A549 (cell line): ENCODE measurements around the gene TMSB15A. TPM values are rescaled to one million over a fixed set of nuclear protein-coding genes. Genes with fewer than 3 reads are reported as not detected.
A peak's percentile ranks its signal among the peaks of the same experiment; 100 is the strongest.
"Not testable (repeated sequence)": the region's sequence is repeated elsewhere in the genome, so short reads cannot be mapped to it uniquely, and the experiment has no call there.

Source experiments
- ATAC-seq, 2 experiments: fragments of 200-7000 bp in 1 of 2; fragments of >200 bp in 1 of 2; cut with Nextera tagmentation in 1 of 2; cut with Tn5 transposase in 1 of 2; 3 replicates each; pipeline versions ENCODE4 v1.8.0 to v1.9.1; 2018 to 2020; ENCODE audit warnings: mild to moderate bottlenecking in 1 of 2, moderate library complexity in 1 of 2
- CTCF ChIA-PET: fragments of 300-600 bp; sonication (Branson Sonifier 250); formaldehyde crosslinking; extraction: SDS; loops from one replicate; lab custom pipeline; 2021; ENCODE audit warnings: antibody characterized with exemption, inconsistent platforms; lab: Yijun Ruan, JAX
- POLR2A ChIA-PET: fragments of 350-600 bp; formaldehyde crosslinking; extraction: SDS; loops from one replicate; lab custom pipeline; 2021; ENCODE audit warnings: antibody characterized with exemption, inconsistent platforms; lab: Yijun Ruan, JAX
- DNase-seq, 2 experiments: peaks; one replicate each; pipeline versions ENCODE4 v3.0.0 to v3.0.0-alpha.2; 2011 to 2016; ENCODE audit warnings: low read depth in 1 of 2, low spot score in 1 of 2
- FAIRE-seq: peaks from 2 replicates; lab custom pipeline; 2011; peaks lifted over from hg19 to GRCh38; lab: Jason Lieb, UNC
- H3K27ac ChIP-seq, 2 experiments: fragments of >200 bp; sonication (Bioruptor Twin); formaldehyde crosslinking; 3 replicates each; pipeline ENCODE4 v1.5.1; 2016 to 2017
- H3K4me1 ChIP-seq: fragments of >200 bp; sonication (Bioruptor Twin); formaldehyde crosslinking; 3 replicates; pipeline ENCODE4 v1.6.1; 2016
- H3K4me2 ChIP-seq: fragments of >200 bp; sonication (Bioruptor Twin); formaldehyde crosslinking; 3 replicates; pipeline ENCODE4 v1.6.1; 2016
- H3K4me3 ChIP-seq: fragments of >200 bp; sonication (Bioruptor Twin); formaldehyde crosslinking; 3 replicates; pipeline ENCODE4 v1.5.1; 2016
- H3K9me3 ChIP-seq: fragments of >200 bp; sonication (Bioruptor Twin); formaldehyde crosslinking; 3 replicates; pipeline ENCODE4 v1.6.1; 2016
- BHLHE40 ChIP-seq: IDR thresholded peaks from 2 replicates; pipeline ENCODE4 v1.6.1; 2012; ENCODE audit warnings: low read depth, low read length, inconsistent platforms
- EHF ChIP-seq: fragments of 250-450 bp; sonication (Bioruptor Pico); IDR thresholded peaks from 2 replicates; pipeline ENCODE4 v1.5.0; 2020; ENCODE audit warnings: mild to moderate bottlenecking
- EP300 ChIP-seq, 2 experiments: fragments of >200 bp; sonication (Bioruptor Twin); formaldehyde crosslinking; IDR thresholded peaks; 2 replicates in 1 of 2; 3 replicates in 1 of 2; pipeline ENCODE4 v1.6.1; 2016 to 2017
- POLR2A ChIP-seq: IDR thresholded peaks from 2 replicates; pipeline ENCODE4 v1.6.1; 2012; ENCODE audit warnings: mild to moderate bottlenecking, low read length
- RAD21 ChIP-seq, 2 experiments: fragments of >200 bp in 1 of 2; sonication (Bioruptor Twin) in 1 of 2; formaldehyde crosslinking in 1 of 2; IDR thresholded peaks in 1 of 2; conservative IDR thresholded peaks in 1 of 2; 2 replicates in 1 of 2; 3 replicates in 1 of 2; pipeline ENCODE4 v1.6.1; 2012 to 2018; ENCODE audit warnings: inconsistent platforms in 1 of 2
- SMC3 ChIP-seq: fragments of >200 bp; sonication (Bioruptor Twin); formaldehyde crosslinking; IDR thresholded peaks from 3 replicates; pipeline ENCODE4 v1.6.1; 2018; ENCODE audit warnings: inconsistent platforms
- TP53 ChIP-seq: fragments of 250-450 bp; sonication (Bioruptor Pico); IDR thresholded peaks from 2 replicates; pipeline ENCODE4 v1.5.0; 2021; ENCODE audit warnings: mild to moderate bottlenecking, moderate library complexity
- WGBS: methylation state at CpG from one replicate; pipeline ENCODE4 v1.1.6; 2017; ENCODE audit errors: missing lambda C conversion rate; 5-methylcytosine and 5-hydroxymethylcytosine counted together
- polyA plus RNA-seq, 4 experiments: library from polyadenylated mRNA; depleted of rRNA in 3 of 4; stranded (reverse); fragments of >200 nt; fragmentation: RNase III in 1 of 4; extraction: RNeasy Plus Mini Kit Qiagen cat#74134 plus additional on column Dnase treatment in 1 of 4; gene quantifications; 2 replicates in 3 of 4; 3 replicates in 1 of 4; pipeline ENCODE4 v1.2.3, GENCODE V29; 2011 to 2017
- TF ChIP-seq, protein P1 (sequence below): fragments of 250-450 bp; sonication (Bioruptor Pico); IDR thresholded peaks from 2 replicates; pipeline ENCODE4 v1.5.0; 2021; ENCODE audit warnings: mild to moderate bottlenecking, moderate library complexity, borderline replicate concordance
- TF ChIP-seq, protein P2 (sequence below): fragments of 200-600 bp; sonication (generic); IDR thresholded peaks from 2 replicates; pipeline ENCODE4 v1.6.1; 2016; ENCODE audit warnings: antibody characterized with exemption, mild to moderate bottlenecking, moderate library complexity
- TF ChIP-seq, protein P3 (sequence below): fragments of >200 bp; sonication (Bioruptor Twin); formaldehyde crosslinking; IDR thresholded peaks from 3 replicates; pipeline ENCODE4 v1.6.1; 2016
- TF ChIP-seq, protein P4 (sequence below): fragments of >200 bp; sonication (Bioruptor Twin); formaldehyde crosslinking; IDR thresholded peaks from 3 replicates; pipeline ENCODE4 v1.5.1; 2016

The TMSB15A gene
- polyA plus RNA-seq, 2 of the 4 experiments (the other 2 are of a cell fraction) = 0.48 to 1.2 TPM

DNA sequence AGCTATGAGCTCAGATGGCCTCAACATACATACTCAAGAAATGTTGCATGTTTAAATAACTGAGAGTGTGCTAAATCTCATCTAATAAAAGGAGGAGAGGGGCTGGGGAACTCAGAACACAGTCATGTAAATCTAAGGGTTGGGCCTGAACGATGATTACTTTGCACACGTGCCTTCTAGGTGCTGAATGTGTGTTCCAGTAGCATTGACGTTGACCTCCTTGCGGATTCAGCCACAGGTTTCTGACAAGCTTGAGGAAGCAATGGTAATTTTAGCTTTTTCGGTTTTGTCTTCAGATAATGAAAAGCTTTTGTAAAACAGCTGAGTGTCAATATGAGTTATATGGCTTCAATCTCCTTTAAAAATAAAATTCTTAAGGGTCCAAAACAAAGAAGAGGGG lies 29.6 kb upstream of the TMSB15A start:
- ATAC-seq, POLR2A ChIA-PET, H3K4me1 ChIP-seq, CTCF ChIA-PET, H3K27ac ChIP-seq, H3K4me2 ChIP-seq, H3K9me3 ChIP-seq, DNase-seq, H3K4me3 ChIP-seq: not testable (repeated sequence)
- 38% methylated on average over 5 of the region's 5 CpGs for WGBS
- FAIRE-seq = peak; percentile 67

DNA sequence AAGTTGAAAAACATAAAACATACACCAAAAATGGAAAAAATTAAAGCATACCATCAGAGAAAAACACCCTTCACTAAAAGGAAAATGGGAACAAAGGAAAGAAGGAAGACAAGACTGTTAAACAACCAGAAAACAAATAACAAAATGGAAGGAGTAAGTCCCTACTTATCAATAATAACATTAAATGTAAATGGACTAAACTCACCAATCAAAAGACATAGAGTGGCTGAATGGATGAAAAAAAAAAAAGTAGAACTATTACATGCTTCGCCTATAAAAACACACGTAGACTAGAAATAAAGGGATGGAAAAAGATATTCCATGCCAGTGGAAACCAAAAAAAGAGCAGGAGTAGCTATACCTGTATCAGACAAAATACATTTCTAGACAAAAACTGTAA lies 19.4 kb upstream of the TMSB15A start:
- H3K4me2 ChIP-seq = no peak overlapping the region
- no peak overlapping the region for H3K4me3 ChIP-seq
- no peak for ATAC-seq
- H3K9me3 ChIP-seq = no peaks in the 10 kb centered on the region
- 2% methylated on average over 2 of the region's 2 CpGs for WGBS
- ChIA-PET CTCF (no interaction called here), POLR2A (no interaction called here)
- no peak for DNase-seq
- no peak for TF ChIP-seq POLR2A
- no peak for TF ChIP-seq EHF (CRISPR knock-in tag)
- no peak for TF ChIP-seq EP300 (IDR thresholded peaks at IDR 0.05)
- TF ChIP-seq, protein P1, sequence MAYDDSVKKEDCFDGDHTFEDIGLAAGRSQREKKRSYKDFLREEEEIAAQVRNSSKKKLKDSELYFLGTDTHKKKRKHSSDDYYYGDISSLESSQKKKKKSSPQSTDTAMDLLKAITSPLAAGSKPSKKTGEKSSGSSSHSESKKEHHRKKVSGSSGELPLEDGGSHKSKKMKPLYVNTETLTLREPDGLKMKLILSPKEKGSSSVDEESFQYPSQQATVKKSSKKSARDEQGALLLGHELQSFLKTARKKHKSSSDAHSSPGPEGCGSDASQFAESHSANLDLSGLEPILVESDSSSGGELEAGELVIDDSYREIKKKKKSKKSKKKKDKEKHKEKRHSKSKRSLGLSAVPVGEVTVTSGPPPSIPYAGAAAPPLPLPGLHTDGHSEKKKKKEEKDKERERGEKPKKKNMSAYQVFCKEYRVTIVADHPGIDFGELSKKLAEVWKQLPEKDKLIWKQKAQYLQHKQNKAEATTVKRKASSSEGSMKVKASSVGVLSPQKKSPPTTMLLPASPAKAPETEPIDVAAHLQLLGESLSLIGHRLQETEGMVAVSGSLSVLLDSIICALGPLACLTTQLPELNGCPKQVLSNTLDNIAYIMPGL = no peak
- TF ChIP-seq, protein P2, sequence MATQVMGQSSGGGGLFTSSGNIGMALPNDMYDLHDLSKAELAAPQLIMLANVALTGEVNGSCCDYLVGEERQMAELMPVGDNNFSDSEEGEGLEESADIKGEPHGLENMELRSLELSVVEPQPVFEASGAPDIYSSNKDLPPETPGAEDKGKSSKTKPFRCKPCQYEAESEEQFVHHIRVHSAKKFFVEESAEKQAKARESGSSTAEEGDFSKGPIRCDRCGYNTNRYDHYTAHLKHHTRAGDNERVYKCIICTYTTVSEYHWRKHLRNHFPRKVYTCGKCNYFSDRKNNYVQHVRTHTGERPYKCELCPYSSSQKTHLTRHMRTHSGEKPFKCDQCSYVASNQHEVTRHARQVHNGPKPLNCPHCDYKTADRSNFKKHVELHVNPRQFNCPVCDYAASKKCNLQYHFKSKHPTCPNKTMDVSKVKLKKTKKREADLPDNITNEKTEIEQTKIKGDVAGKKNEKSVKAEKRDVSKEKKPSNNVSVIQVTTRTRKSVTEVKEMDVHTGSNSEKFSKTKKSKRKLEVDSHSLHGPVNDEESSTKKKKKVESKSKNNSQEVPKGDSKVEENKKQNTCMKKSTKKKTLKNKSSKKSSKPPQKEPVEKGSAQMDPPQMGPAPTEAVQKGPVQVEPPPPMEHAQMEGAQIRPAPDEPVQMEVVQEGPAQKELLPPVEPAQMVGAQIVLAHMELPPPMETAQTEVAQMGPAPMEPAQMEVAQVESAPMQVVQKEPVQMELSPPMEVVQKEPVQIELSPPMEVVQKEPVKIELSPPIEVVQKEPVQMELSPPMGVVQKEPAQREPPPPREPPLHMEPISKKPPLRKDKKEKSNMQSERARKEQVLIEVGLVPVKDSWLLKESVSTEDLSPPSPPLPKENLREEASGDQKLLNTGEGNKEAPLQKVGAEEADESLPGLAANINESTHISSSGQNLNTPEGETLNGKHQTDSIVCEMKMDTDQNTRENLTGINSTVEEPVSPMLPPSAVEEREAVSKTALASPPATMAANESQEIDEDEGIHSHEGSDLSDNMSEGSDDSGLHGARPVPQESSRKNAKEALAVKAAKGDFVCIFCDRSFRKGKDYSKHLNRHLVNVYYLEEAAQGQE = no peak
- no peak for TF ChIP-seq TP53 (CRISPR knock-in tag)
- TF ChIP-seq, protein P3, sequence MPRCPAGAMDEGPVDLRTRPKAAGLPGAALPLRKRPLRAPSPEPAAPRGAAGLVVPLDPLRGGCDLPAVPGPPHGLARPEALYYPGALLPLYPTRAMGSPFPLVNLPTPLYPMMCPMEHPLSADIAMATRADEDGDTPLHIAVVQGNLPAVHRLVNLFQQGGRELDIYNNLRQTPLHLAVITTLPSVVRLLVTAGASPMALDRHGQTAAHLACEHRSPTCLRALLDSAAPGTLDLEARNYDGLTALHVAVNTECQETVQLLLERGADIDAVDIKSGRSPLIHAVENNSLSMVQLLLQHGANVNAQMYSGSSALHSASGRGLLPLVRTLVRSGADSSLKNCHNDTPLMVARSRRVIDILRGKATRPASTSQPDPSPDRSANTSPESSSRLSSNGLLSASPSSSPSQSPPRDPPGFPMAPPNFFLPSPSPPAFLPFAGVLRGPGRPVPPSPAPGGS = no peak
- no peaks in the 10 kb centered on the region for H3K4me1 ChIP-seq
- no peak for FAIRE-seq
- H3K27ac ChIP-seq = no peak overlapping the region

DNA sequence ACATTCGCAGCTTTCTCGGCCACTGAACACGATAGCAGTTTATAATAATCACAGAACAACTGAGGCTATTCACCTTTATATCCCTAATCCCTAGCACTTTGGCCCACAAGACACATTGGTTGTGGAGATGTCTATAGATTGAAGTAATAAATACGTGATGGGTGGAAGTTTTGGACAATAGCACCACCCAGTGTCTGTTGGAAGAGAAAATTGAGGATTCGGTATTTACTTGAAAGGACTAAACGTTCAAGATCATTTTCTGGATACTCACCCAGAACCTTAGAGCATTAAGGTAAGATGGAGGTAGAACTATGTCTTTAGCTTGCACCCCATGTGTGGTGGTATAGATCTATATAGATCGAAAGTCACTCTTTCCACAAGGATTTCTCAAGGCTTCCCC lies 787 bp upstream of the TMSB15A start:
- 25% methylated on average over 7 of the region's 7 CpGs for WGBS
- DNase-seq (peak in 1 of 2 experiments; percentile 27), FAIRE-seq (peak; percentile 99), ATAC-seq (peak; percentile 58 to 63; a peak in 3 of 6 replicates)
- Histone ChIP-seq H3K4me1 (no peaks in the 10 kb centered on the region), H3K9me3 (no peaks in the 10 kb centered on the region), H3K27ac (no peak overlapping the region), H3K4me2 (peak overlapping the region; percentile 96), H3K4me3 (no peak overlapping the region)
- TF ChIP-seq BHLHE40 (no peak), RAD21 (conservative IDR thresholded peaks at IDR 0.05 in 1 of 2, IDR thresholded peaks at IDR 0.05 in 1 of 2) (peak in 1 of 2 experiments; percentile 44; a peak in 3 of 5 replicates), SMC3 (peak; percentile 23; the same call in 1 of the 3 replicates)
- TF ChIP-seq, protein P4, sequence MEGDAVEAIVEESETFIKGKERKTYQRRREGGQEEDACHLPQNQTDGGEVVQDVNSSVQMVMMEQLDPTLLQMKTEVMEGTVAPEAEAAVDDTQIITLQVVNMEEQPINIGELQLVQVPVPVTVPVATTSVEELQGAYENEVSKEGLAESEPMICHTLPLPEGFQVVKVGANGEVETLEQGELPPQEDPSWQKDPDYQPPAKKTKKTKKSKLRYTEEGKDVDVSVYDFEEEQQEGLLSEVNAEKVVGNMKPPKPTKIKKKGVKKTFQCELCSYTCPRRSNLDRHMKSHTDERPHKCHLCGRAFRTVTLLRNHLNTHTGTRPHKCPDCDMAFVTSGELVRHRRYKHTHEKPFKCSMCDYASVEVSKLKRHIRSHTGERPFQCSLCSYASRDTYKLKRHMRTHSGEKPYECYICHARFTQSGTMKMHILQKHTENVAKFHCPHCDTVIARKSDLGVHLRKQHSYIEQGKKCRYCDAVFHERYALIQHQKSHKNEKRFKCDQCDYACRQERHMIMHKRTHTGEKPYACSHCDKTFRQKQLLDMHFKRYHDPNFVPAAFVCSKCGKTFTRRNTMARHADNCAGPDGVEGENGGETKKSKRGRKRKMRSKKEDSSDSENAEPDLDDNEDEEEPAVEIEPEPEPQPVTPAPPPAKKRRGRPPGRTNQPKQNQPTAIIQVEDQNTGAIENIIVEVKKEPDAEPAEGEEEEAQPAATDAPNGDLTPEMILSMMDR = peak; percentile 33; the same call in 2 of the 3 replicates
- TF ChIP-seq, protein P1 = no peak
- ChIA-PET POLR2A (no interaction called here), CTCF (interaction anchor here (0.9 to 1.0 kb wide), 3 partner anchors 10 to 739 kb away, joined by 3 to 6 read pairs (median 3); no protein-coding TSS in a partner anchor)
